Motor neuron (in vitro differentiated cells): Measurements from ENCODE around the gene SHMT2. TPM values are rescaled to one million over a fixed set of nuclear protein-coding genes. Genes with fewer than 3 reads are reported as not detected.
A peak's percentile ranks its signal among the peaks of the same experiment; 100 is the strongest.

ENCODE experiments used
- ATAC-seq, 8 experiments: fragments of 200-7000 bp; cut with Tn5 transposase; replicated peaks in 6 of 8; 2 replicates each; pipeline ENCODE4 v1.8.0; 2021; ENCODE audit warnings: mild to moderate bottlenecking in 8 of 8, moderate library complexity in 8 of 8
- H3K27ac ChIP-seq, 2 donors: fragments of 250-450 bp; sonication (Bioruptor Pico); 2 replicates each; pipeline ENCODE4 v1.9.0; 2021; ENCODE audit warnings: antibody characterized with exemption in 2 of 2, mild to moderate bottlenecking in 2 of 2, moderate library complexity in 1 of 2
- H3K4me1 ChIP-seq, 2 donors: fragments of 250-450 bp; sonication (Bioruptor Pico); replicated peaks in 1 of 2; 2 replicates each; pipeline ENCODE4 v1.6.1; 2021; ENCODE audit warnings: antibody characterized with exemption in 2 of 2, mild to moderate bottlenecking in 2 of 2, moderate library complexity in 1 of 2
- H3K4me3 ChIP-seq, 5 donors: fragments of 250-450 bp; sonication (Bioruptor Pico); 2 replicates each; pipeline ENCODE4 v1.9.0; 2021; ENCODE audit warnings: antibody characterized with exemption in 5 of 5, mild to moderate bottlenecking in 5 of 5, moderate library complexity in 4 of 5
- WGBS, 10 experiments: fragments of 450-650 bp; shearing (Covaris generic); methylation state at CpG; one replicate each; pipeline ENCODE4 v1.0.0; 2022; 5-methylcytosine and 5-hydroxymethylcytosine counted together
- in situ Hi-C, 9 experiments: fragments of 400-800 bp; cut with MboI; loops; one replicate each; pipeline ENCODE4 v1.15.0; 2021; ENCODE audit warnings: low sequenced_read_pairs in 9 of 9, low pct_unique_long_range_greater_than_20kb in 2 of 9; ENCODE audit not compliant: unreplicated experiment in 9 of 9
- total RNA-seq, 8 experiments: library from RNA; unstranded; fragments of 300-600 nt; gene quantifications; 2 replicates each; pipeline versions ENCODE4 v1.2.3 to v1.2.4, GENCODE V29; 2022

SHMT2 gene
- total RNA-seq, 8 experiments from 2014 or later, result 72.9 to 187 (median 120) TPM

GRCh38 chr12:57201219-57201618 lies 28.3 kb upstream of the SHMT2 start:
- no peak overlapping the region for H3K27ac ChIP-seq
- 67 to 100% (median 90%) methylated on average over 1 to 3 of the region's 8 CpGs; no CpG with 5 or more reads in 6 of the 10 experiments for WGBS, 10 experiments
- in situ Hi-C loops, result no loop called here

GRCh38 chr12:57201631-57202030 lies 27.9 kb upstream of the SHMT2 start:
- no peaks in the 10 kb centered on the region for H3K4me1 ChIP-seq
- ATAC-seq, result no peak
- no peak overlapping the region for H3K27ac ChIP-seq
- in situ Hi-C loops, result no loop called here
- WGBS, 10 experiments, result 73 to 96% methylated on average over 3 to 5 of the region's 16 CpGs; no CpG with 5 or more reads in 8 of the 10 experiments
- no peak overlapping the region for H3K4me3 ChIP-seq

More at GRCh38 chr12:57201219-57201618, 28.3 kb upstream of the SHMT2 start:
- no peak for ATAC-seq
- H3K4me1 ChIP-seq, result no peaks in the 10 kb centered on the region
- no peak overlapping the region for H3K4me3 ChIP-seq

- no peak for ATAC-seq
- Histone ChIP-seq H3K4me1 (no peaks in the 10 kb centered on the region), H3K4me3 (no peak overlapping the region), H3K27ac (no peak overlapping the region)
- in situ Hi-C loops, result no loop called here
- WGBS, 10 experiments, result no CpG with 5 or more reads among the region's 19 CpGs
Observed at GRCh38 chr12:57202321-57202720, 27.2 kb upstream of the SHMT2 start.

- ATAC-seq, result no peak
- Histone ChIP-seq H3K4me1 (no peaks in the 10 kb centered on the region), H3K4me3 (no peak overlapping the region), H3K27ac (no peak overlapping the region)
- 90 to 100% (median 96%) methylated on average over 8 to 17 of the region's 28 CpGs; no CpG with 5 or more reads in 5 of the 10 experiments for WGBS, 10 experiments
- in situ Hi-C loops, result no loop called here
Observed at GRCh38 chr12:57203201-57203600, 26.3 kb upstream of the SHMT2 start.

- in situ Hi-C loops, result no loop called here
Observed at GRCh38 chr12:57203791-57204190, 25.7 kb upstream of the SHMT2 start.

GRCh38 chr12:57204454-57204853 lies 25.1 kb upstream of the SHMT2 start:
- no peak overlapping the region for H3K27ac ChIP-seq
- no peaks in the 10 kb centered on the region for H3K4me1 ChIP-seq
- in situ Hi-C loops, result no loop called here
- H3K4me3 ChIP-seq, result no peak overlapping the region
- WGBS, 10 experiments, result 83 to 95% (median 88%) methylated on average over 3 to 9 of the region's 19 CpGs; no CpG with 5 or more reads in 6 of the 10 experiments
- no peak for ATAC-seq

More at GRCh38 chr12:57203791-57204190, 25.7 kb upstream of the SHMT2 start:
- Histone ChIP-seq H3K4me3 (no peak overlapping the region), H3K4me1 (no peaks in the 10 kb centered on the region), H3K27ac (no peak overlapping the region)
- WGBS, 10 experiments, result 50 to 93% (median 72%) methylated on average over 2 to 4 of the region's 11 CpGs; no CpG with 5 or more reads in 6 of the 10 experiments
- no peak for ATAC-seq

- H3K4me1 ChIP-seq, result no peaks in the 10 kb centered on the region
- H3K4me3 ChIP-seq, result no peak overlapping the region
- peak in 4 of 8 experiments; percentile 2 to 14 (median 6) for ATAC-seq
- in situ Hi-C loops, result no loop called here
- 91 to 97% methylated on average over 5 to 8 of the region's 26 CpGs; no CpG with 5 or more reads in 8 of the 10 experiments for WGBS, 10 experiments
- H3K27ac ChIP-seq, result no peak overlapping the region
Observed at GRCh38 chr12:57205186-57205585, 24.3 kb upstream of the SHMT2 start.

- no peak overlapping the region for H3K4me3 ChIP-seq
- 30 to 100% methylated on average over 1 to 2 of the region's 7 CpGs; no CpG with 5 or more reads in 8 of the 10 experiments for WGBS, 10 experiments
- no peak overlapping the region for H3K27ac ChIP-seq
- no peaks in the 10 kb centered on the region for H3K4me1 ChIP-seq
- in situ Hi-C loops, result no loop called here
- peak in 4 of 8 experiments; percentile 1 to 11 (median 7) for ATAC-seq
Observed at GRCh38 chr12:57205931-57206330, 23.6 kb upstream of the SHMT2 start.

GRCh38 chr12:57207731-57208630 lies 21.5 kb upstream of the SHMT2 start:
- 33 to 100% (median 96%) methylated on average over 1 to 5 of the region's 29 CpGs; no CpG with 5 or more reads in 3 of the 10 experiments for WGBS, 10 experiments
- H3K27ac ChIP-seq, result peak overlapping the region in 1 of 2 donors; percentile 33
- no peak for ATAC-seq
- H3K4me3 ChIP-seq, result no peak overlapping the region
- no peaks in the 10 kb centered on the region for H3K4me1 ChIP-seq
- in situ Hi-C loops, result no loop called here

- WGBS, 10 experiments, result 25 to 100% (median 94%) methylated on average over 4 to 12 of the region's 22 CpGs; no CpG with 5 or more reads in 4 of the 10 experiments
- peak in 1 of 8 experiments; percentile 2 for ATAC-seq
- in situ Hi-C loops, result no loop called here
- no peak overlapping the region for H3K27ac ChIP-seq
- H3K4me3 ChIP-seq, result no peak overlapping the region
- H3K4me1 ChIP-seq, result peaks cover 4 to 5% of the 10 kb centered on the region in 2 donors
Observed at GRCh38 chr12:57208631-57209282, 20.8 kb upstream of the SHMT2 start.

- no peak for ATAC-seq
- H3K27ac ChIP-seq, result no peak overlapping the region
- peaks cover 16% of the 10 kb centered on the region in 2 donors for H3K4me1 ChIP-seq
- in situ Hi-C loops, result no loop called here
- 88 to 100% methylated on average over 2 to 5 of the region's 8 CpGs; no CpG with 5 or more reads in 8 of the 10 experiments for WGBS, 10 experiments
- no peak overlapping the region for H3K4me3 ChIP-seq
Observed at GRCh38 chr12:57209916-57210315, 19.6 kb upstream of the SHMT2 start.

- no peak for ATAC-seq
- H3K4me1 ChIP-seq, result peaks cover 21 to 22% of the 10 kb centered on the region in 2 donors
- no CpG with 5 or more reads among the region's 15 CpGs for WGBS, 10 experiments
- no peak overlapping the region for H3K4me3 ChIP-seq
- H3K27ac ChIP-seq, result no peak overlapping the region
- in situ Hi-C loops, result no loop called here
Observed at GRCh38 chr12:57210461-57210860, 19.1 kb upstream of the SHMT2 start.
